Skin epidermis (tissue), 12 donors: Measurements from ENCODE around the gene PRSS27.

Experiments used
- H3K27ac ChIP-seq, 21 experiments: fragments of 200-600 bp; sonication (generic) in 11 of 21; one replicate each; pipeline ENCODE4 v1.5.0; 2020; ENCODE audit warnings: mild to moderate bottlenecking in 3 of 21, inconsistent platforms in 2 of 21, moderate library complexity in 2 of 21
- H3K4me3 ChIP-seq, 7 experiments: fragments of 200-600 bp; sonication (generic) in 2 of 7; one replicate each; pipeline ENCODE4 v1.5.0; 2020; ENCODE audit warnings: inconsistent platforms in 2 of 7, mild to moderate bottlenecking in 2 of 7, moderate library complexity in 1 of 7

The PRSS27 gene

GRCh38 chr16:2720064-2720457 is at the start of gene PRSS27:
Gene PRSS27 (minus strand): TSS chr16:2720224. CDS start chr16:2720160, 64 bp downstream.
- Histone ChIP-seq H3K27ac (peak within 1 kb of the TSS; percentile 65 to 95 (median 88)), H3K4me3 (peak within 1 kb of the TSS; percentile 45 to 70 (median 55))

- Histone ChIP-seq H3K4me3 (no peak overlapping the region), H3K27ac (peak overlapping the region in 1 of 21 experiments; percentile 11)
These were observed 49.6 kb upstream of the PRSS27 start for GRCh38 chr16:2769675-2770056.

GRCh38 chr16:2769100-2769529 is 49.1 kb upstream of the PRSS27 start:
- Histone ChIP-seq H3K4me3 (no peak overlapping the region), H3K27ac (peak overlapping the region in 1 of 21 experiments; percentile 11)

GRCh38 chr16:2768403-2769089 is 48.5 kb upstream of the PRSS27 start:
- Histone ChIP-seq H3K4me3 (no peak overlapping the region), H3K27ac (peak overlapping the region in 1 of 21 experiments; percentile 28)

GRCh38 chr16:2767891-2768290 is 47.9 kb upstream of the PRSS27 start:
- Histone ChIP-seq H3K27ac (peak overlapping the region in 1 of 21 experiments; percentile 28), H3K4me3 (no peak overlapping the region)

GRCh38 chr16:2767140-2767731 is 47.2 kb upstream of the PRSS27 start:
- Histone ChIP-seq H3K27ac (peak overlapping the region in 1 of 21 experiments; percentile 33), H3K4me3 (no peak overlapping the region)

- Histone ChIP-seq H3K4me3 (no peak overlapping the region), H3K27ac (no peak overlapping the region)
These were observed 46.6 kb upstream of the PRSS27 start for GRCh38 chr16:2766430-2767139.

- no peak overlapping the region for H3K27ac ChIP-seq
- no peak overlapping the region for H3K4me3 ChIP-seq
These were observed 45.7 kb upstream of the PRSS27 start for GRCh38 chr16:2765462-2766404.

GRCh38 chr16:2764718-2765117 is 44.7 kb upstream of the PRSS27 start:
- Histone ChIP-seq H3K4me3 (no peak overlapping the region), H3K27ac (no peak overlapping the region)

GRCh38 chr16:2763173-2763572 is 43.1 kb upstream of the PRSS27 start:
- no peak overlapping the region for H3K27ac ChIP-seq
- H3K4me3 ChIP-seq = no peak overlapping the region

- no peak overlapping the region for H3K27ac ChIP-seq
- no peak overlapping the region for H3K4me3 ChIP-seq
These were observed 42.7 kb upstream of the PRSS27 start for GRCh38 chr16:2762711-2763110.

- H3K27ac ChIP-seq = no peak overlapping the region
These were observed 42.0 kb upstream of the PRSS27 start for GRCh38 chr16:2761886-2762583.

GRCh38 chr16:2761472-2761871 is 41.4 kb upstream of the PRSS27 start:
- H3K27ac ChIP-seq = no peak overlapping the region
- H3K4me3 ChIP-seq = no peak overlapping the region

More at GRCh38 chr16:2761886-2762583, 42.0 kb upstream of the PRSS27 start:
- H3K4me3 ChIP-seq = no peak overlapping the region

- Histone ChIP-seq H3K4me3 (no peak overlapping the region), H3K27ac (no peak overlapping the region)
These were observed 37.3 kb upstream of the PRSS27 start for GRCh38 chr16:2757344-2757743.

- Histone ChIP-seq H3K27ac (peak overlapping the region in 1 of 21 experiments; percentile 19), H3K4me3 (no peak overlapping the region)
These were observed 36.4 kb upstream of the PRSS27 start for GRCh38 chr16:2756288-2757015.

GRCh38 chr16:2755158-2755557 is 35.1 kb upstream of the PRSS27 start:
- H3K4me3 ChIP-seq = peak overlapping the region in 3 of 7 experiments; percentile 83 to 96 (median 95)
- H3K27ac ChIP-seq = peak overlapping the region in 3 of 21 experiments; percentile 7 to 99 (median 23)

GRCh38 chr16:2753733-2754020 is 33.7 kb upstream of the PRSS27 start:
- H3K27ac ChIP-seq = peak overlapping the region in 19 of 21 experiments; percentile 95 to 100 (median 99)
- H3K4me3 ChIP-seq = peak overlapping the region; percentile 61 to 96 (median 92)
